AG08396 (cell line): ENCODE measurements around the gene SHKBP1.
"Not testable (repeated sequence)": the region's sequence is repeated elsewhere in the genome, so short reads cannot be mapped to it uniquely, and the experiment has no call there.

Experiments used
- DNase-seq: peaks from one replicate; pipeline ENCODE4 v3.0.0; 2012; ENCODE audit warnings: low spot score, mixed read lengths

SHKBP1 gene, protein sequence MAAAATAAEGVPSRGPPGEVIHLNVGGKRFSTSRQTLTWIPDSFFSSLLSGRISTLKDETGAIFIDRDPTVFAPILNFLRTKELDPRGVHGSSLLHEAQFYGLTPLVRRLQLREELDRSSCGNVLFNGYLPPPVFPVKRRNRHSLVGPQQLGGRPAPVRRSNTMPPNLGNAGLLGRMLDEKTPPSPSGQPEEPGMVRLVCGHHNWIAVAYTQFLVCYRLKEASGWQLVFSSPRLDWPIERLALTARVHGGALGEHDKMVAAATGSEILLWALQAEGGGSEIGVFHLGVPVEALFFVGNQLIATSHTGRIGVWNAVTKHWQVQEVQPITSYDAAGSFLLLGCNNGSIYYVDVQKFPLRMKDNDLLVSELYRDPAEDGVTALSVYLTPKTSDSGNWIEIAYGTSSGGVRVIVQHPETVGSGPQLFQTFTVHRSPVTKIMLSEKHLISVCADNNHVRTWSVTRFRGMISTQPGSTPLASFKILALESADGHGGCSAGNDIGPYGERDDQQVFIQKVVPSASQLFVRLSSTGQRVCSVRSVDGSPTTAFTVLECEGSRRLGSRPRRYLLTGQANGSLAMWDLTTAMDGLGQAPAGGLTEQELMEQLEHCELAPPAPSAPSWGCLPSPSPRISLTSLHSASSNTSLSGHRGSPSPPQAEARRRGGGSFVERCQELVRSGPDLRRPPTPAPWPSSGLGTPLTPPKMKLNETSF

DNA sequence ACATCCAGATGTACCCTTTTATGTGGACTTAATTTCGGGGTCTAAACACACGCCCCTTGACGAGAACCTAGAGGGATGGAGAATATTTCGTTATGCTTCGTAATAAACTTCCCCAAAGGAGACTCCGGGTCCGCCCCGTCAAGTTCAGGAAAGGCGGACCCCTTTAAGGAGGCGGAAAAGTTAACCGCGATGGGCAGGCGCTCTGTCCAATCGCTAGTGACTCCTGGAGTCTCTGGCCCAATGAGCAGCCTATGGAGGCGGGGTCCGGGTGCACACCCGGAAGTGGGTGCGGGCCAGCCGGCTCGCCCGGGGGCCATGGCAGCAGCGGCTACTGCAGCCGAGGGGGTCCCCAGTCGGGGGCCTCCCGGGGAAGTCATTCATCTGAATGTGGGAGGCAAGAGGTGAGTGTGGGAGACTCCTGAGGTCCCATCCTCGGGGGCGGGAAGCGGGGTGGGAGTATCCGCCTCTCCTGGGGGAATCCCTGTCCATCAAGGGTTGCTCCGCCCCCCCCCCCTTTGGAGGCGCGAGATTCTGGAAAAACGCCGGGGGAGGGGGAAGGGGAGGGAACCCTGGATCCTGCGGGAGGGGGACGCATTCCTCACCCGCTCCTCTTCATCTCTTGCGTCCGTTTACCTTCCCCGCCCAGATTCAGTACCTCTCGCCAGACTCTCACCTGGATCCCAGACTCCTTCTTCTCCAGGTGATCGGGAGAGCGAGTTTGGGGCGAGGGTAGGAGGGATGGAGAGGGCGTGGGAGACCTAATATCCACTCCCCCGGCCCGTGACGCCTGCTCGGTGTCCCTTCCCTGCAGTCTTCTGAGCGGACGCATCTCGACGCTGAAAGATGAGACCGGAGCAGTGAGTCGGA, at the start of gene SHKBP1:
TSS of gene SHKBP1 (plus strand) at position 289 of the 867 bp plus-strand sequence. CDS start at position 316, 27 bp downstream.
- peak; percentile 99 for DNase-seq

DNA sequence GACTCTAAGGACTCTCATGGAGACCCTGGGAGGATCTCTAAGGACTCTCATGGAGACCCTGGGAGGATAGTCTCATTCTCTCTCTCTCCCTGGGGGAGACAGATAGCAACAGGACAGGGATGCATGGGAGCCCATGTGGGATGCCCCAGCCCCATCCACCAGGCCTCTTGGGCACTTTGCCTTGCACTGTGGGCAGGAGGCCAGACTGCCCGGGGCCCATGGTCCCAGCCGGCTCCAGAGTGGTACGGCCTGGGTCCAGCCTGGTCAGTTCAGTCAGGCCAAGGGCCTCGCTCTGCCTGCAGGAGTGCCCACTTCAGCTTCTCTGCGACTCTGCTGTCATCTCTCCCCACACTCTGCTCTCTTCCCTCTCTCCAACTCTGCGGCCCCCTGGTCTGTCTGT, 48.6 kb upstream of the SHKBP1 start:
- no peak for DNase-seq

DNA sequence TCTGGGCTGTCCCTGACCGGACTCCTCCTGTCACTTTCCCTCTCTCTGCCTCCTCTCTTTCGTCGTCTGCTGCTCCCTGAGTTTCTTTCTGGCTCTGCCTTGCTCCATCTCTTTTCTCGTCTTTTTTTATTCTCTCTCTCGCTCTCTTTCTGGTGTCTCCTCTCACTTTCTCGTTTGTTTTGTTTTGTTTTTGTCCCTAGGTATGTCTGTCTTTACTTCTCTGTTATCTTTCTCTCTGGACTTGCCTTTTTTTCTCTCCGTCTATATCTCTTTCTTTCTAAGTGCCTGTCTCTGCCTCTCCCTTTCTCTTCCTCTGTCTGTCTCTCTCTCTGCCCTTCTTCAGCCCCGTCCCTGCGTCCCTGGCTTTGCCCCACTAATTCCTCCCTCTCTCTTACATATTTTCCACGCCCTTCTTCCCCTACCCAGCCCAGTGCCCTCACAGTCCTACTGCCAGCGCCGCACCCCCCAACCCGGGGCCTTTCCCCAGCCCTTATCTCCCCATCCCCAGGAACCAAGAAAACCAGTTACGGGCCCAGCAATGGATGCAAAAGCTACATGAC, 48.1 kb upstream of the SHKBP1 start:
- DNase-seq, result no peak

DNA sequence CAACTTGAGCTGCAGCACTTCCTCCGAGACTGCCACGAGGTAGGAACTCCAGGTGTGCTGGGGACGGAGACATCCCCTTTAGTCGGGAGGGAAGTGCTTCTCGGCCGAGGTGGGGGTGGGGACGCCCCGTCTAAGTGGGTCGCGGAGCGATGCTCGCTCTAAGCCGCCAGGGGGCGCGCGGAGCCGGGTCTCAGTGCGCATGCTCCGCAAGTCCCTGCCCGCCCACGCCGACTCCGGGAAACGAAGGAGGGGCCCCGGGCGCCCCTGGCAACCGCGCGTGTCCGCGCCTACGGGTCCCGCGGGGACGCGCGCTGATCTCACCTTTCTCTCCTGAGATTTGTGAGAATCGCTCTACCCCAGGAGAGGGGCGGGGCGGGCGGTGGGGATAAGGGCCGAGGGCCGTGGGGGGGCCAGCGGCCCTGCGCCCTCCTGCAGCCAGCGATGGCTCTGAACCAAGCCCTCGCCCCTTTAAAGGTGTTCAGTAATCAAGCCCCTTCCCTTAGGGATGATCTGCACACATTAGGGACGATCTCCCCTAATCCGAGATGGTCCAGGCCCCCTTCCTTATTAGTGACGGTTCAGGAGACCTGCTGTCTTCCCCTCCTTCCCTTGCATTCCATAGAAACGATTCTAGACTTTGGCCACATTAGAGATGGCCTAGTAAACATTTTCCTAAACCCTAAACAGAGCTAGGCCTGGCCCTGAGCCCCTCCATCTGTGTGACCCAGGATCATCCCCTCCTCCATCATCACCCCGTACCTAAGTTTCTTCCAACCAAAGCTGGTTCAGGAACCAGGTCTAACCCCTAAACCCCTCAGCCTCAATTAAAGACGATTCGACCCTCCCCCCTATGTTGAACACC, 47.3 kb upstream of the SHKBP1 start:
- peak; percentile 99 for DNase-seq

DNA sequence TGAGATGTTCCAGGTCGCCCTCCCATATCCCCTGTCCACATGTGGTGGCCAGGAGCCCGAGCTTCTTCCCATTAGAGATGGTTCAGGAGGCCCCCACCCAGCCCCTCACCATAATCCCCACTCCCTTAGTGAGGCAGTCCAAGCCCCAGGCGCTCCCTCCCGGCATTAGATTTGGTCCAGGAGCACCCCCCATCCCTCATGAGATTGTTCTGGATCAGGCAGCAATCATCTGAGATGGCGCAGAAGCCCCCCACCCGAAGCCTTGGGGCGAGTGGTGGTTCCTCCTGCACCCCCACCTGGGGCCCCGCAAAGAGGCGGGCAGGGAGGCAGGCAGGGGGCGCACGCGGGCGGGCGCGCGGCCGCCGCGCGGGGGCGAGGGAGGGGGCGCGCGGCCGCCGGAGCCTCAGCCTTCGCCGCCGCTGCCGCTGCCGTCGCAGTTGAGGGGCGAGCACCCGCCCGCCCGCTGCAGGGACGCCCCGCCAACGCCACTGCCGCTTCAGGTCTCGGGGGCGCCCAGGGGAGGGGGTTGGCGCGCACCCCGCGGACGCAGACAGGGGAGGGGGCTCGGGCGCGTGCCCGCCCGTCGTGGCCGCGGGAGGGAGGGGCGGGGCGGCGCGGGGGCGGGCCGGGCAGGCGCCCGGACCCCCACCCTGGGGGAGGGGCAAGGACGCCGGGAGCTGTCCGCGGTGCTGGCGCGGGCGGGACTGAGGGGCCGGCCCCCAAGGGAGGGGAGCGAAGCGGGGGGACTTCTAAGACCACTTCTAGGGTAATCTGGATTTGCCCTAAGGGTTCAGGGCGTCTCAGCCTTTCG, 46.4 kb upstream of the SHKBP1 start:
- no peak for DNase-seq

GRCh38 chr19:40533508-40533907, 43.2 kb upstream of the SHKBP1 start:
- no peak for DNase-seq

DNA sequence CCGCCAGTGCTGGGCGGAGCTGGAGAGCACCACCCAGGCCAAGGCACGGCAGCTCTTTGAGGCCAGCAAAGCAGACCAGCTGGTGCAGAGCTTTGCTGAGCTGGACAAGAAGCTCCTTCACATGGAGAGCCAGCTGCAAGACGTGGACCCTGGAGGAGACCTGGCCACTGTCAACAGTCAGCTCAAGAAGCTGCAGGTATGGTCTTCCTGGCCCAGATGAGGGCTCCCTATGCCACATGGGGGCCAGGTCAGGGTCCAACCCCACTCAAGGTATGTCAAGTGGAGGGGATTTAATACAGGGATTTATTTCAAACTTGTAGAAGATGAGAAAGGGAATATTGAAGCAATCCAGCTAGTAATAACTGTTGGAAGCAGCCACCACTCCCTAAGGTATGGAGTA, 42.5 kb upstream of the SHKBP1 start:
- DNase-seq, result no peak

DNA sequence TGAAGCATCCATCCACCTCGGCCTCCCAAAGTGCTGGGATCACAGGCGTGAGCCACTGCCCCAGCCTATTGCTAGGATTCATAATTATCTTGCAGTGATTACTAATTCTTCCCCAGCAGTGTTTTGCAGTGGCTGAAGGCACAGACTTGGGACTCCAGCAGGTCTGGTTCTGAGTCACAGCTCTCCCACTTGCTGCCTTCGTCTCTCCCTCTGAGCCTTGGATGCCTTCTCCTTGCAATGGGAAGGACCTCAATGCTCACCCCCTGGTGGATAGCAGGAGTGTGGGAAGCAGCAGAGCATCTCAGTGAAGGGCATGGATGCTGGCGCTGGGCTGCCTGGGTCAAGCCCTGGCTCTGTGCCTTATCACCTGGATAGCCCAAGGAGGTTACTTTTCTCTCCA, 37.6 kb upstream of the SHKBP1 start:
- no peak for DNase-seq

DNA sequence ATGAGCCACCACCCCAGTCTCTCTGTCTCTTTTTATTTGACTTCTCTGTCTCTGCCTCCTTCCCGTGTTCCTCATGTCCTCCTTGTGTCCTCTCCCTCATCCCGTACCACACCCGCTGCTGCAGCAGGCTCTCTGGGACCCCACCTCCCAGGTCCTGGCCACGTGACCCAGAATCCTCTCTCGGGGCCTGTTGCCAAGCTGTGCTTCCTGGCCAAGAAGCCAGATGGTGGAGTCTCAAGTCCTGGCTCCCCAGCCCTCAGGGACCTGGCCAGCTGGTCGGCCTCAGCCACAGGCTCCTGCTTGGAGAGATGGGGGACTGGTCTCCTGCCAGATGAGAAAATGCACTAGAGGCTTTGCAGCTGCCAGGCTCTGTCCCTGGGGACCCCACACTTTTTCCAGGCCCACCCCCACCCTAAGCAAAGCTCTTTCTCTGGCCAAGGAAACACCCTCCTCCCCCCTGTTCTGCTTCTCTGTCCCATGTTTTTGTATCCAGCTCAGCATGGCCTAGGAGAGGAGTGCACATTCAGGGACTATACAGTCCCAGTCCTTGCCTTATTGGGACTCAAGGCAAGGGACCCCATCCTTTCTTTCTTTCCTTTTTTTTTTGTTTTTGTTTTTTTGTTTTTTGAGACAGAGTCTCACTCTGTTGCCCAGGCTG, 34.3 kb upstream of the SHKBP1 start:
- DNase-seq, result peak; percentile 62

GRCh38 chr19:40543029-40543597, 33.6 kb upstream of the SHKBP1 start:
- DNase-seq, result no peak

DNA sequence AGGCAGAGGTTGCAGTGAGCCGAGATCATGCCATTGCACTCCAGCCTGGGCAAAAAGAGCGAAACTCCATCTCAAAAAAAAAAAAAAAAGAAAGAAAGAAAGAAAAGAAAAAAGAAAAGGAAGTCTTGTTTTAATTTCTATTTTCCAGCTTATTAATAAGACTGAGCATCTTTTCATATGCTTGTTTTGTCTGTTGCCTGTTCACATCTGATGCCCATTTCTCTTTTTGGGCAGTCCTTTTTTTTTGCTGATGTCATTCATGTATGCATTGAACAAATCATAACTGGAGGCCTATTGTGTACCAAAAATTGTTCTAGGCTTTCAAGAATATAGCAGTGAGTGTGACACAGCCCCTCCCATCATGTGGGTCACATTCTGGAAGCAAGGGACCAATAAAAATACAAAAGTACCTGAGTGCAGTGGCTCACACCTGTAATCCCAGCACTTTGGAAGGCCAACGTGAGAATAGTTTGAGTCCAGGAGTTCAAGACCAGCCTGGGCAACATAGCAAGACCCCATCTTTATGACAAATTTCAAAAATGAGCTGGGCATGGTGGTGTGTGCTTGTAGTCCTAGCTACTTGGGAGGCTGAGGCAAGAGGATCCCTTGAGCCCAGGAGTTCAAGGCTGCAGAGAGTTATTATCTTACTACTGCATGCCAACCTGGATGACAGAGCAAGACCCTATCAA, 30.4 kb upstream of the SHKBP1 start:
- not testable (repeated sequence) for DNase-seq

DNA sequence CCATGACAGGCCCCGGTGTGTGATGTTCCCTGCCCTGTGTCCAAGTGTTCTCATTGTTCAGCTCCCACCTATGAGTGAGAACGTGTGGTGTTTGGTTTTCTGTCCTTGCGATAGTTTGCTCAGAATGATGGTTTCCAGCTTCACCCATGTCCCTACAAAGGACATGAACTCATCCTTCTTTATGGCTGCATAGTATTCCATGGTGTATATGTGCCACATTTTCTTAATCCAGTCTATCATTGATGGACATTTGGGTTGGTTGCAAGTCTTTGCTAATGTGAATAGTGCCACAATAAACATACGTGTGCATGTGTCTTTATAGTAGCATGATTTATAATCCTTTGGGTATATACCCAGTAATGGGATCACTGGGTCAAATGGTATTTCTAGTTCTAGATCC, 29.5 kb upstream of the SHKBP1 start:
- DNase-seq, result not testable (repeated sequence)

DNA sequence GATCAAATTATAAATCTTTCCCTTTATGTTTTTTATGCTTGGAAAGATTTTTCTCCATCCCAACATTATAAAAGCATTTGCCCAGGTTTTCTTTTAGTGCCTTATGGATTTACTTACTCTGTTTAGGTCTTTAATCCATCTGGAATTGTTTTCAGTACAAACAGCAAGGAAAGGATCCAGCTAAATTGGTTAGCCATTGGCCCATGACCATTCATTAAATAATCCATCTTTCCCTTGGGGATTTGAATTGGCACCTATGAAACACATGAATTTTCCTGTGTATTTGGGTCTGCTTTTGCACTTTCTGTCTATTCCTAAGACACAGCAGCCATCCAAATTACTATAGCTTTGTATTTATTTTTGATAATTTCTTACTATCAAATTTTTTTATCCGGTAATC, 28.8 kb upstream of the SHKBP1 start:
- no peak for DNase-seq

- DNase-seq, result peak; percentile 57
These were observed 27.5 kb upstream of the SHKBP1 start for GRCh38 chr19:40549007-40549708.

DNA sequence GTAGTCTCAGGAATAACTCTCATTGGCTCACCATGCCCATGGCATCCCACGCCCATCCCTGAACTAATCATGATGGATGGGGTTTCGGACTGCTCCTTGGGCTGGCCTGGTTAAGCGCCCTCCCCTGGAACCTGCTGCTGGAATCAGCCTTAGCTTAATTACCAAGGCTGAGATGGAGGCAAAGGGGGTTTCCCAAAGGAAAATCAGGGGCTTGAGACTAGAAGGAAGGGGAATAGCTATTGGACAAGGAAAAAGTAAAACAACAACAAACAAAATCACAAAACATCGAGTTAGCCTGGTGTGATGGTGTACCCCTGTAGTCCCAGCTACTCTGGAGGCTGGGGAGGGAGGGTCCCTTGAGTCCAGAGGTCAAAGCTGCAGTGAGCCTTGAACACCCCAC, 25.7 kb upstream of the SHKBP1 start:
- no peak for DNase-seq

DNA sequence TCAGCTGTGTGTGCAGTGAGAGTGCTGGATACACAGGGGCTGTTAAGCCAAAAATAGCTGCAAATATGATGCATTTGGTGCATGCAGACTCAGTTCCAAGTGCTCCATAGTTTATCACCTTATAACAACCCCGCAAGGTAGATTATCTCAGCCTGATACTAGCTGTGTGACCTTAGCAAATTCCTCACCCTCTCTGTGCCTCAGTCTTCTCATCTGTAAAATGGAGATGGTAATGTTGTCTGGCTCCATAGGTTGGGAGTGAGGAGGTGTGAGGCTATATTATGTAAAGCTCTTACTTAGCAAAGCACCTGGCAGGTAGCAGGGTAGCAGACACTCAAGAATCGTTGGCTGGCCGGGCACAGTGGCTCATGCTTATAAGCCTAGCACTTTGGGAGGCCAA, 23.8 kb upstream of the SHKBP1 start:
- DNase-seq, result no peak

GRCh38 chr19:40553885-40554857, 22.5 kb upstream of the SHKBP1 start:
- no peak for DNase-seq
